ENCODE results near the gene IL17RE.
"Not testable (repeated sequence)": the region's sequence is repeated elsewhere in the genome, so short reads cannot be mapped to it uniquely, and the experiment has no call there.

Gene IL17RE

DNA sequence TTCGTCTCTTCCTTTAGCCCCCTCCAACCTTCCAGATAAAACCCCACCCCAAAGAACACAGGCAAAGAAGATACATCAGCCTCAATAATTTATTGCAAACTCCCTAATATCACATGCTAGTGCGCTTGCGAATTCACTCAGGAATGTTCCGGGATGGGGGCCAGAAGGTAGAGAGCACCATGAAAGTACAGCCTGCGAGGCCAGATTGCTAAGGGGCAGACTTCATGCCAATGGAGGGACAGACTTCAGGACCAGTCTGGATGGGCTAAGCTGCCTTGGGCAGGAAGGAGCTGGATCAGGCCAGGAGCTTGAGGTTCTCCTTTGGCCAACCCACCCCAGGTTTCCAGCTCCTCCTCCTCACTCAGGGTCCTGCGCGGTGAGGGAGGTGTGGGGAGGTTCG is 36.0 kb upstream of the IL17RE start:
- DNase-seq (ENCODE audit: low spot score in 2 of 2) (no peak), ATAC-seq (replicated peaks; ENCODE audit: extremely low read depth, poor library complexity, severe bottlenecking) (no peak)
- no peaks in the 10 kb centered on the region for H3K4me1 Mint-ChIP-seq
- H3K4me3 Mint-ChIP-seq, result no peak overlapping the region
- no peak overlapping the region for H3K27ac Mint-ChIP-seq (ENCODE audit: low read depth)
- H3K36me3 Mint-ChIP-seq (ENCODE audit: insufficient read depth), result no peaks in the 10 kb centered on the region
- peaks cover 9% of the 10 kb centered on the region for H3K27me3 Mint-ChIP-seq
- H3K9me3 Mint-ChIP-seq, result no peaks in the 10 kb centered on the region

DNA sequence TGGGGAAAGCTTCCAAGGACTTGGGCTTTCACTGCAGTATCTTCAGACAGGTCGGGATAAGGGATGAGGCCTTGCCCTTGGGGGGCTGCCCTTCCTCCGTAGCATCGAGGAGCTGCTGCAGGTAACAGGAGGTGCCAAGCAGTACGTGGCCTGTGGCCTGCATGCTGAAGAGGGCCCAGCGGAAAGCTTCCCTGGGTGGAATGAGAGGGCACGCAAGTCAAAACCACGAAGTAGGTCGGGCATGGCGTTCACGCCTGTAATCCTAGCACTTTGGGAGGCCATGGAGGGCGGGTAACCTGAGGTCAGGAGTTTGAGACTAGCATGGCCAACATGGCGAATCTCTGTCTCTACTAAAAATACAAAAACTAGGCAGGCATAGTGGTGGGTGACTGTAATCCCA is 35.5 kb upstream of the IL17RE start:
- Mint-ChIP-seq H3K36me3 (ENCODE audit: insufficient read depth) (no peaks in the 10 kb centered on the region), H3K27me3 (peaks cover 4% of the 10 kb centered on the region), H3K9me3 (no peaks in the 10 kb centered on the region), H3K4me1 (no peaks in the 10 kb centered on the region), H3K27ac (ENCODE audit: low read depth) (no peak overlapping the region), H3K4me3 (no peak overlapping the region)
- DNase-seq (ENCODE audit: low spot score in 2 of 2) (no peak), ATAC-seq (replicated peaks; ENCODE audit: extremely low read depth, poor library complexity, severe bottlenecking) (no peak)

DNA sequence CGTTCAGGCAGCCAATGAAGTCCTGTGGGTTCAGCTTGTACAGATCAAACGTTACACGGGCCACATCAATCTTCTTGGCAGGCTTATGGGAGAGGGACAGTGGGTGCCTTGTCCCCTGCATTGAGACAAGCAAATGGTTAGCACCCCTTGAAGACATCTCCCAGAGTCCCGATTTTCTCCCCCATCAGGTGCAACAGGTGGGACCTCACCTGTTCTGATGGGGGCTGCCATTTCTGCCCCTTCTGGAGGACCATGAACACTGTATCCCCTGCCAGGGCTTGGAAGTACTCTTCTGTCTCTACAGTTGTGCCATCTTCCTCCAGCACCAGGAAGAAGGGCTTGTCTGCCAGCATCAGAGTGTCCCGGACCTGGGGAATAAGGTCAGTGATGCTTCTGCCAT is 32.7 kb upstream of the IL17RE start:
- Mint-ChIP-seq H3K27ac (ENCODE audit: low read depth) (no peak overlapping the region), H3K36me3 (ENCODE audit: insufficient read depth) (no peaks in the 10 kb centered on the region), H3K27me3 (no peaks in the 10 kb centered on the region), H3K9me3 (no peaks in the 10 kb centered on the region), H3K4me1 (no peaks in the 10 kb centered on the region), H3K4me3 (no peak overlapping the region)
- ATAC-seq (replicated peaks; ENCODE audit: extremely low read depth, poor library complexity, severe bottlenecking) (no peak), DNase-seq (ENCODE audit: low spot score in 2 of 2) (no peak)

DNA sequence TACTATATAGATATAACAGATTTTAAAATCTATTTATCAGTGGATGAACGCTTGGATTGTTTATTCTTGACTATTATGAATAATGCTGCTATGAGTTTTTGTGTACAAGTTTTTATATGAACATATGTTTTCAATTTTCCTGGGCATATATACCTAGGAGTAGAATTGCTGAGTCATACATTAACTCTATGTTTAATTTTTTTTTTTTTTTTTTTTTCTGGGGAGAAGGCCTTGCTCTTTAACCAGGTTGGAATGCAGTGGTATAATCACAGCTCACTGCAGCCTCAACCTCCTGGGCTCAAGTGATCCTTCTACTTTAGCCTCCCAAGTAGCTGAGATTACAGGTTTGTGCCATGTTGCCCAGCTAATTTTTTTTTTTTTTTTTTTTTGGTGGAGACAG is 31.7 kb upstream of the IL17RE start:
- DNase-seq (ENCODE audit: low spot score in 2 of 2) (no peak), ATAC-seq (replicated peaks; ENCODE audit: extremely low read depth, poor library complexity, severe bottlenecking) (no peak)
- Mint-ChIP-seq H3K9me3 (no peaks in the 10 kb centered on the region), H3K36me3 (ENCODE audit: insufficient read depth) (no peaks in the 10 kb centered on the region), H3K4me3 (no peak overlapping the region), H3K4me1 (no peaks in the 10 kb centered on the region), H3K27ac (ENCODE audit: low read depth) (no peak overlapping the region), H3K27me3 (no peaks in the 10 kb centered on the region)

DNA sequence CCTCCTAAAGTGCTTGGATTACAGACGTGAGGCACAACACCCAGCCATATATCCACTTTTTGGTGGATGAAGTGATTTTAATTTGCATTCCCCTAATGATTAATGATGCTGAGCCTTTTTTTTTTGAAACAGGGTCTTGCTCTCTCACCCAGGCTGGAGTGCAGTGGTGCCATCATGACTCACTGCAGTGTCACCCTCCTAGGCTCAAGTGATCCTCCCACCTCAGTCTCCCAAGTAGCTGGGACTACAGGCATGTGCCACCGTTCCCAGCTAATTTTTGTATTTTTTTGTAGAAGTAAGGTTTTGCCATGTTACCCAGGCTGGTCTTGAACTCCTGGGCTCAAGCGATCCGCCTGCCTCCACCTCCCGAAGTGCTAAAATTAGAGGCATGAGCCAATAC is 30.6 kb upstream of the IL17RE start:
- not testable (repeated sequence) for H3K36me3 Mint-ChIP-seq (ENCODE audit: insufficient read depth); H3K27ac Mint-ChIP-seq (ENCODE audit: low read depth); H3K27me3 Mint-ChIP-seq; H3K9me3 Mint-ChIP-seq; DNase-seq (ENCODE audit: low spot score in 2 of 2); ATAC-seq (replicated peaks; ENCODE audit: extremely low read depth, poor library complexity, severe bottlenecking); H3K4me3 Mint-ChIP-seq; H3K4me1 Mint-ChIP-seq

DNA sequence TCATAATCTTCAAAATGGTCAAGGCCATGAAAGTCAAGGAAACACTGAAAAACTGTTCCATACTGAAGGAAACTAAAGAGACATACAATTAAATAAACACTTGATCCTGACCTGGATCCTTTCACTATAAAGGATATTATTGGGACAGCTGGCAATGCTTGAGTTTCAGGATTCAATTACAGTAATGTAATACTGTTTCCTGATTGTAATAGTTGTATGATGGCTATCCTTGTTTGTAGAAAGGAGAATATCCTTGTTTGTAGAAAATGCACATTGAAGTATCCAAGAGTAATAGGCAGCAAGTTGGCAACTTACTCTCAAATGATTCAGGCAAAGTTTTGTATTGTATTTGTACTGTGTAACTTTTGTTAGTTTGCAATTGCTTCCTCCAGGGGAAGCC is 27.2 kb upstream of the IL17RE start:
- no peak for ATAC-seq (replicated peaks; ENCODE audit: extremely low read depth, poor library complexity, severe bottlenecking)
- H3K4me3 Mint-ChIP-seq, result no peak overlapping the region
- no peak for DNase-seq (ENCODE audit: low spot score in 2 of 2)
- H3K27ac Mint-ChIP-seq (ENCODE audit: low read depth), result no peak overlapping the region
- no peaks in the 10 kb centered on the region for H3K4me1 Mint-ChIP-seq
- H3K36me3 Mint-ChIP-seq (ENCODE audit: insufficient read depth), result no peaks in the 10 kb centered on the region
- no peaks in the 10 kb centered on the region for H3K27me3 Mint-ChIP-seq
- H3K9me3 Mint-ChIP-seq, result no peaks in the 10 kb centered on the region

DNA sequence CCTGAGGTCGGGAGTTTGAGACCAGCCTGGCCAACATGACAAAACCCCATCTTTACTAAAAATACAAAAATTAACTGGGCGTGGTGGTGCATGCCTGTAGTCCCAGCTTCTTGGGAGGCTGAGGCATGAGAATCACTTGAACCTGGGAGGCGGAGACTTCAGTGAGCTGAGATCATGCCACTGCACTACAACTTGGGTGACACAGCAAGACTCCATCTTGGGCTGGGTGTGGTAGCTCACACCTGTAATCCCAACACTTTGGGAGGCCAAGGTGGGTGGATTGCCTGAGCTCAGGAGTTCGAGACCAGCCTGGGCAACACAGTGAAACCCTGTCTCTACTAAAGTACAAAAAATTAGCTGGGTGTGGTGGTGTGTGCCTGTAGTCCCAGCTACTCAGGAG is 26.4 kb upstream of the IL17RE start:
- ATAC-seq (replicated peaks; ENCODE audit: extremely low read depth, poor library complexity, severe bottlenecking); DNase-seq (ENCODE audit: low spot score in 2 of 2); H3K27ac Mint-ChIP-seq (ENCODE audit: low read depth); H3K4me1 Mint-ChIP-seq; H3K4me3 Mint-ChIP-seq; H3K9me3 Mint-ChIP-seq; H3K36me3 Mint-ChIP-seq (ENCODE audit: insufficient read depth); H3K27me3 Mint-ChIP-seq: not testable (repeated sequence)

DNA sequence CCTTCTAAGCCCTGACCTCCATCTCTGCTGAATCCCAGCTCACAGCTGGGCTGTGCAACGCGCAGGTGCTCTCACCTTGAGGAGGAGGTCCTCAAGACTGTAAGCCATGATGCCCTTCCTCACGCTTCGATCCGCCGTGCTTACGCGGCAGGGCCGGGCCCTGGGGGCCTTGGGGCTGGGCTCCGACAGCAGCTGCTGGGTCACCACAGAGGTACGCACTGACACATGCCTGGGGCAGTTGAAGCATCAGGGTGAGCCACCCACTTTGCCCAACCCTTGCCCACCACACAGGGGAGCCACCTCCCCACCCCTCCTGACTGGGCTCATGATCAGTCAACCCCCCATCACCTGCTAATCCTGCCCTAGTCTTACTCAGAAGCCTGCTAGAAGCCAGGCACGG is 25.7 kb upstream of the IL17RE start:
- Mint-ChIP-seq H3K36me3 (ENCODE audit: insufficient read depth) (no peaks in the 10 kb centered on the region), H3K4me3 (no peak overlapping the region), H3K27me3 (no peaks in the 10 kb centered on the region), H3K4me1 (no peaks in the 10 kb centered on the region), H3K9me3 (no peaks in the 10 kb centered on the region), H3K27ac (ENCODE audit: low read depth) (no peak overlapping the region)
- ATAC-seq (replicated peaks; ENCODE audit: extremely low read depth, poor library complexity, severe bottlenecking), result no peak
- DNase-seq (ENCODE audit: low spot score in 2 of 2), result no peak

DNA sequence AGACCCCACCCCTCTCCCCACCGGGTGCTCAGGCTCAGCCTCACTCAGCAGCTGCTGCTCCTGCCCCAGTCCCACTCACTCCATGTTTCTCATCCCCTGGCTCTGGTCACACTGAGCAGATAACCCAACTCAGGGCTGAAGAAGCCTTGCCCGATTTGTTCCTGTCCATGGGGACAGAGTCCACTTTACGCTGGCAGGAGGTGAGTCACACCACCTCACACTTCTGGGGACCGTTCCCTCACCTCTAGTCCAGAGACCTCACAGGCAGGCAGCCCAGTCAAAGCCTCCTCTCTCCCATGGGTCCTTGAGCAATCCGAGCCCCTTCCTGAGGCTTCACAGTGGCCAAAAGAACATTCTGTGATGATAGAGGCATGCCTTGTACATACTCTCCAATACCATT is 23.9 kb upstream of the IL17RE start:
- H3K9me3 Mint-ChIP-seq, result no peaks in the 10 kb centered on the region
- no peaks in the 10 kb centered on the region for H3K36me3 Mint-ChIP-seq (ENCODE audit: insufficient read depth)
- DNase-seq (ENCODE audit: low spot score in 2 of 2), result no peak
- H3K4me3 Mint-ChIP-seq, result no peak overlapping the region
- H3K27me3 Mint-ChIP-seq, result no peaks in the 10 kb centered on the region
- no peak overlapping the region for H3K27ac Mint-ChIP-seq (ENCODE audit: low read depth)
- no peak for ATAC-seq (replicated peaks; ENCODE audit: extremely low read depth, poor library complexity, severe bottlenecking)
- no peaks in the 10 kb centered on the region for H3K4me1 Mint-ChIP-seq

DNA sequence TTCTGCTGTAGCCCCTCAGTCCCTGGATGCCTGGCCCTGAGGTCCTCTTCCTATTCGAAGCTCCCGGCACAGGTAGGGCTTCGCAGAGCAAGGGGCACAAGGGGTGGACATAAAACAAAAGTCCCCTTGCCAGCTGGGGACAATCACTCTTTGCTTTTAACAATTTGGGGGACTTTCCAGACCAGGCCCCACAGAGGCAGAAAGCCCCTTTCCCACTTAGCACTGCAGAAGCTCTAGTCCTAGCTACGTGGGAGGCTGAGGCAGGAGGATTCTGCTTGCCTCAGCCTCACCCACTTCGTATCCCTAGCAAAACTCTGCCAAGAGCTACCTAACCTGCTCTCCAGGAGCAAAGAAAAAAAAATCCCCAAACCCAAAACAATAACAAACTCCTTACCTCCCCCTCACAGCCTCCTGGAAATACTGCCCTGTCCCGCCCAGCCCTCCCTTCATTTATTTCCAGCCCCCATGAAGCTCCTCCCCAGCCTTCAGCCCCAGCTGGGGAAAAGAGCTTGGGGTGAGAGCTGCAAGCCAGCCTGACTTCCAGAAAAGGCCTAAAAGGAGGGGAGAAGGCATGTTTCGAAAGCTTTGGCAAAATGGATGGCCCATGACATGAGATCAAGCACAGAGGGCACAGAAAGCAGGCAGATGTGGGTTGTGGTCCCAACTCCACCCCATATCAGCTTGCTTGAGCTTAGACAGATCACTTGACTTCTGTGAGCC is 22.7 kb upstream of the IL17RE start, which contains the start of gene CIDEC:
Gene CIDEC, minus strand, starts transcription at position 424 of the 720 bp plus-strand sequence. CDS start 1,767 bp downstream, outside the sequence.
- Mint-ChIP-seq H3K9me3 (no peaks in the 10 kb centered on the region), H3K4me1 (no peaks in the 10 kb centered on the region), H3K27ac (ENCODE audit: low read depth) (peak within 1 kb of the TSS; percentile 46), H3K36me3 (ENCODE audit: insufficient read depth) (no peaks in the 10 kb centered on the region), H3K4me3 (no peak within 1 kb of the TSS), H3K27me3 (no peaks in the 10 kb centered on the region)
- ATAC-seq (replicated peaks; ENCODE audit: extremely low read depth, poor library complexity, severe bottlenecking) (no peak), DNase-seq (ENCODE audit: low spot score in 2 of 2) (no peak)

DNA sequence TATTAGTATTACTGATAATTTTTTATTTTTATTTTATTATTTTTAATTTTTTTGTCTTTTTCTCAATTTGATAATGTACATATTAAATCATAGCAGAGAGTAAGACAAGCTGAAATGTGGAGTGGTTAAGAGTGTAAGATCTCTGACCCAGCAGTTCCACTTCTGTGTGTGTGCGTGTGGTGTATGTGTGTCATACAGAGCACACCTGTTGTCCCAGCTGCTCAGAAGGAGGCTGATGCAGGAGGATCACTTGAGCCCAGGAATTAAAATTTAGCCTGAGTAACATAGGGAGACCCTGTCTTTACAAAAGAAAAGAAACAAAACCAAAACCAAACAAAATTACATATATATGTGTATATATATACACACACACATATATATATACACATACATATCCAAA is 21.2 kb upstream of the IL17RE start:
- Mint-ChIP-seq H3K9me3 (no peaks in the 10 kb centered on the region), H3K27ac (ENCODE audit: low read depth) (no peak overlapping the region), H3K36me3 (ENCODE audit: insufficient read depth) (no peaks in the 10 kb centered on the region), H3K27me3 (no peaks in the 10 kb centered on the region), H3K4me1 (no peaks in the 10 kb centered on the region), H3K4me3 (no peak overlapping the region)
- ATAC-seq (replicated peaks; ENCODE audit: extremely low read depth, poor library complexity, severe bottlenecking), result no peak
- no peak for DNase-seq (ENCODE audit: low spot score in 2 of 2)

DNA sequence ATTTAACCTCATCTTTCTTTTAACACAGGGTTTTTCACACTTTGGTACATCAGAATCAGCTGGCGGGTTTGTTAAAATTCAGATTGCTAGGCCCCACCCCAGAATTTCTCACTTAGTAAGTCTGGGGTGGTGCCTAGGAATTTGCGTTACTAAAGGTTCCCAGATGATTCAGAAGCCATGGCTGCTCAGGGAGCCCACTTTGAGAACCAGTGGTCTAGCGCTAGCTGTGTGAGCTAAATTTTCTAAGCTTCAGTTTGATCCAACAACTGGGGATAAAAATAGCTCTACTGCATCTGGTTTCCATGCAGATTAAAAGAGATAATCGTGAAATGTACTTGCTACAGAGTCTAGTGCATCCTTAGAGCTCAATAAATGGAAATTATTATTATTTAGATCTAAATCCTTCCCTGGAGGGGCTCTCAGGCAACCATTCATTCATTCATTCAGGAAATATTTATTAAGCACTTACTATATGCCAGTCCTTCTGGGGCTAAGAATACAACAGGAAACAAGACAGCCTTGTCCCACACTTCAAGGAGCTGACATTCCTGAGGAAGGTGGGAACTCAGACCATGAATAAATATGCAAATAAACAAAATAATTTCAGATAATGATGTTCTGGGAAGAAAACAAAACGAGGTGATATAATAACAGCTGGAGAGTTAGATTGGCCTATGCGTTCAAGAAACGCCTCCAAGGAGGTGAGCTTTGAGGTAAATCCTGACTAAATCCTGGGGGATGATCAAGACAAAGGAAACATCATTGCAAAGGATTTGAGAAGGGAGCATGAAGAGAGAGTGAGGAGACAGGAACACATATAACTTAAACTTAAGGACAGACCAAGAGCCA is 18.7 kb upstream of the IL17RE start:
- H3K4me1 Mint-ChIP-seq, result no peaks in the 10 kb centered on the region
- DNase-seq (ENCODE audit: low spot score in 2 of 2) (no peak), ATAC-seq (replicated peaks; ENCODE audit: extremely low read depth, poor library complexity, severe bottlenecking) (no peak)
- H3K4me3 Mint-ChIP-seq, result no peak overlapping the region
- H3K27me3 Mint-ChIP-seq, result no peaks in the 10 kb centered on the region
- H3K9me3 Mint-ChIP-seq, result no peaks in the 10 kb centered on the region
- no peak overlapping the region for H3K27ac Mint-ChIP-seq (ENCODE audit: low read depth)
- no peaks in the 10 kb centered on the region for H3K36me3 Mint-ChIP-seq (ENCODE audit: insufficient read depth)

DNA sequence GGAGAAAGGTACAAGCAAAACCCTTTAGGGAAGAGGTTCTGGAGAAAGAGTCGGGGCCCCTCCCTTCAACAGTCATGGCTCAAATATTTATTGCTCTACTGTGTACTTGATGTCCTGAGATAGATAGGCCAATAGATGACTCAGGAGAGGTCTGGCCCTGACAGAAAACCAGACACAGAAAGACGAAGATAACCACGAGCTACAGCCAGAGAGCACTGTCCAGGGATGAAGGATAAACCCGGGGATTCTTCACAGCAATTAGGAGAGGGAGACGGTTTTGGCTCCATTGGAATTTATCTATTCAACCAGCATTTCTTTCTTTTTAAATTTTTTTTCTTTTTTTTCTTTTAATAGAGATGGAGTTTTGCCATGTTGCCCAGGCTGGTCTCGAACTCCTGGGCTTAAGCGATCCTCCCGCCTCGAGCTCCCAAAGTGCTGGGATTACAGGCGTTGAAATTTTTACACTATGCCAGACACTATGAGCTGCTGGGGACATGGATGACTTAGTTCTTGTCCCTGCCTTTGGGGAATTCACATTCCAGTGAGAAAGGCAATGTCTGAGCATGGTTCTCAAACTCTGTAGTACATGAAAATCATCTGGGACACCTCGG is 18.0 kb upstream of the IL17RE start:
- Mint-ChIP-seq H3K36me3 (ENCODE audit: insufficient read depth) (no peaks in the 10 kb centered on the region), H3K4me3 (no peak overlapping the region), H3K9me3 (no peaks in the 10 kb centered on the region), H3K27ac (ENCODE audit: low read depth) (no peak overlapping the region), H3K4me1 (no peaks in the 10 kb centered on the region), H3K27me3 (no peaks in the 10 kb centered on the region)
- DNase-seq (ENCODE audit: low spot score in 2 of 2), result no peak
- no peak for ATAC-seq (replicated peaks; ENCODE audit: extremely low read depth, poor library complexity, severe bottlenecking)

All from central memory CD8-positive, alpha-beta T cell (primary cell).